COLO668 (cell line): Measurements from ENCODE around the gene MOCS2.

Source experiments
- DNase-seq: peaks from one replicate; lab custom pipeline; 2025; ENCODE audit not compliant: unreplicated experiment; lab: John Stamatoyannopoulos, UW

MOCS2 gene

DNA sequence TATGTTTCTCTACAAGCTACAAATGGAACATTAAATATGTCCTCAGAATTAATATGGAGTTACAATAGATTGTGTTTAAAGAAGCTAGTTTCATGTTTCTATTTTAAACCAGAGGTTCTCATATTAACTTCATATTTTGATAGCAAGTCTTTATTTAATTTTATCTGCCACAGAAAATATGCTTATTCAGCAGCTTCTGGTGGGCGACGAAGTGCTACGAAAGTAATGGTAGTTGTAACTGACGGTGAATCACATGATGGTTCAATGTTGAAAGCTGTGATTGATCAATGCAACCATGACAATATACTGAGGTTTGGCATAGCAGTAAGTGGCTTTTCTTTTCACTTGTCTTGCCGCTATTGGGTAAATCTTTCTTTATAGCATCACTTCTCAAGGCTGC, 54.2 kb downstream of the MOCS2 start:
- no peak for DNase-seq

GRCh38 chr5:53053364-53053763, 56.2 kb downstream of the MOCS2 start:
- no peak for DNase-seq

GRCh38 chr5:53052499-53052898, 57.1 kb downstream of the MOCS2 start:
- DNase-seq: no peak

DNA sequence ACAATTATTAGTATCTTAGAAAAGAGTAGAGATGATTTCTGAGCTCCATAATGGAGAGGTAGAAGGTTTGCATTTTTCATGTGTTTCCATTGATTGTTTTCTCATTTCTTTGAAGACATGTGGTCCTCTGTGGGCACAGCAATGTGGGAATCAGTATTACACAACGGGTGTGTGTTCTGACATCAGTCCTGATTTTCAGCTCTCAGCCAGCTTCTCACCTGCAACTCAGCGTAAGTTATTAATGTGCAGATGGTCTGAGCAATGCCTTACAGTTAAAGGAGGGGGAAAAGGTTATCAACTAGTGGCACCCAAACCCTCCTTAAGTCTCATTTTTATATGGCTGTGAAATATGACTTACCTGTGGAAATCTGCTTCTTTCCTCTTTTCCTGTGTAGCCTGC, 61.3 kb downstream of the MOCS2 start:
- DNase-seq: no peak
